Measurements from ENCODE around the gene ANKRD44. TPM values are rescaled to one million over a fixed set of nuclear protein-coding genes. Genes with fewer than 3 reads are reported as not detected.
A peak's percentile ranks its signal among the peaks of the same experiment; 100 is the strongest.

The ANKRD44 gene
- total RNA-seq, 2 donors from 2014 or later: 7.0 to 10.1 TPM

DNA sequence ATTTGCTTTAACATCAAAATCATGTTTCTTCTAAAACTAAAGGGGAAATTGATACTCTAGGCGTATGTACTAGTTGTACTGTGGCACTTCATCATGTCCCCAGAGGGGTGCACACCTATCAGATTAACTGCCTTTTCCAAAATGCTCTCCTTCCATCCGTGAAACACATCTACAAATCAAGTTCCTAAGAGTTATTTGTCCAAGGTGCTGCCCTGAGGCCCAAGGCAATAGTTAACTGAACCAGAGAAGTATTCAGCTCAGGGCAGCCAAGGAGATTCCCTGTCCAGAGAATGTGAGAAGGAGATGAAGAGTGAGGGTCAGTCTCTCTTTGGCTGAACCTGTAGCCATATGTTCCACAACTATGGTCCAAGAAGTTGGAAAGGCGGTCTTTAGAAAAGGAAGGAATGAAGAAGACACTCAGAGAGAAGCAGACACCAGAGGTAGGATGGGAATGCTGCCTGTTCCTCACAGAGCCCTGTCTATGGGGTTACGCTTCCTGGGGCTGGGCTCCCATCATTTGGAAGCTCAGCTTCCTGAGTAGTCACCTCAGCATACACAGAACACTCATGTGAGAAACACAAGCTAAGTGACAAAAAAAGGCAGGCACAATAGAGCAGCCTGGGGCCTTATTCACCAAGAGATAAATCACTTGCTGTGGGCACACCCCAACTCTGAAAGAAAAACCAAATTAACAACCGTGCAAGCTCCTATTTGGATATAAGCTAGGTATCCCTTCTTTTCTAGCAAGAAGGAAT lies 55.6 kb downstream of the ANKRD44 start:
- H3K9me3 ChIP-seq: no peaks in the 10 kb centered on the region
- no peak overlapping the region for H3K4me3 ChIP-seq
- TF ChIP-seq, protein P1, sequence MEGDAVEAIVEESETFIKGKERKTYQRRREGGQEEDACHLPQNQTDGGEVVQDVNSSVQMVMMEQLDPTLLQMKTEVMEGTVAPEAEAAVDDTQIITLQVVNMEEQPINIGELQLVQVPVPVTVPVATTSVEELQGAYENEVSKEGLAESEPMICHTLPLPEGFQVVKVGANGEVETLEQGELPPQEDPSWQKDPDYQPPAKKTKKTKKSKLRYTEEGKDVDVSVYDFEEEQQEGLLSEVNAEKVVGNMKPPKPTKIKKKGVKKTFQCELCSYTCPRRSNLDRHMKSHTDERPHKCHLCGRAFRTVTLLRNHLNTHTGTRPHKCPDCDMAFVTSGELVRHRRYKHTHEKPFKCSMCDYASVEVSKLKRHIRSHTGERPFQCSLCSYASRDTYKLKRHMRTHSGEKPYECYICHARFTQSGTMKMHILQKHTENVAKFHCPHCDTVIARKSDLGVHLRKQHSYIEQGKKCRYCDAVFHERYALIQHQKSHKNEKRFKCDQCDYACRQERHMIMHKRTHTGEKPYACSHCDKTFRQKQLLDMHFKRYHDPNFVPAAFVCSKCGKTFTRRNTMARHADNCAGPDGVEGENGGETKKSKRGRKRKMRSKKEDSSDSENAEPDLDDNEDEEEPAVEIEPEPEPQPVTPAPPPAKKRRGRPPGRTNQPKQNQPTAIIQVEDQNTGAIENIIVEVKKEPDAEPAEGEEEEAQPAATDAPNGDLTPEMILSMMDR (IDR thresholded peaks at IDR 0.05): no peak
- no peak for DNase-seq (ENCODE audit: low spot score)
- peaks cover 0 to 19% of the 10 kb centered on the region in 2 donors for H3K4me1 ChIP-seq
- no peaks in the 10 kb centered on the region for H3K27me3 ChIP-seq
- no peaks in the 10 kb centered on the region for H3K36me3 ChIP-seq
- peak overlapping the region in 1 of 2 donors; percentile 31 for H3K27ac ChIP-seq

DNA sequence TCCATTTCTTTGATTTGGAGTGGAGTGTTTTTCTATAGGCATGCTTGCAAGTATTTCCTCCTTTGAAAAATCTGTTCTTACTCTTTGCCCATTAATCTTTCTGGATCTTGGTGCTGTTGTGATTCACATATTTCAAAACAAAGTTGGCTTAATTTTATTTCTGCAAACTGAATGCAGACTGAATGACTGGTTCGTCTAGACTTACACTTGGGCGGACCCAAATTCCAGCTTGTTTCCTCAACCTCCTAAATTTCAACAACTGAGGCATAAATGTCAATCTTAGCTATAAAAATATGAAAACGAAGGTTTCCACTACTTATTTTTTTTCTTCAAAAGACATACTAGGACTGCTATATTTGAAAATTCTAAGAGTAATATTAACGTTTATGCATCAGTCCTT lies 59.0 kb downstream of the ANKRD44 start:
- Histone ChIP-seq H3K27me3 (no peaks in the 10 kb centered on the region), H3K4me1 (peaks cover 0 to 19% of the 10 kb centered on the region in 2 donors), H3K4me3 (no peak overlapping the region), H3K27ac (no peak overlapping the region), H3K36me3 (no peaks in the 10 kb centered on the region), H3K9me3 (no peaks in the 10 kb centered on the region)
- TF ChIP-seq, protein P1 (IDR thresholded peaks at IDR 0.05): no peak
- DNase-seq (ENCODE audit: low spot score): no peak

DNA sequence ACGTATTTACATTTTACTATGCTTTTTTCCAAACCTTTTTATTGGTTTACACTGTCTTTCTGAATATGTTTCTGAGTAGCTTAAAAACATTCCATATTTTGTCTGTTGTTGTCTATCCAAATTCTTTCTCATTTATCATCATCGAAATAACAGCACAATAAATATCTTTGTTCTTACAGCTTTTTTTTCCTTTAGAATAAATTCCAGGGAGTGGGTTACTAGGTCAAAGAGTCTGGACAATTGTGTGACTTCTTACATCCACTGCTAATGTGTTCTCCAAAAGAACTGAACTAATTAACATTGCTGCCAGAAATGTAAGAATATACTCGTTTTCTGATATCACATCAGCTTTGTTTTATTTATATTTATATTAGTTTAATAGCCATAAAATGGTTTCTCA lies 59.4 kb downstream of the ANKRD44 start:
- Histone ChIP-seq H3K9me3 (no peaks in the 10 kb centered on the region), H3K4me3 (no peak overlapping the region), H3K4me1 (peaks cover 0 to 16% of the 10 kb centered on the region in 2 donors), H3K27ac (no peak overlapping the region), H3K27me3 (no peaks in the 10 kb centered on the region), H3K36me3 (no peaks in the 10 kb centered on the region)
- TF ChIP-seq, protein P1 (IDR thresholded peaks at IDR 0.05): no peak
- no peak for DNase-seq (ENCODE audit: low spot score)

DNA sequence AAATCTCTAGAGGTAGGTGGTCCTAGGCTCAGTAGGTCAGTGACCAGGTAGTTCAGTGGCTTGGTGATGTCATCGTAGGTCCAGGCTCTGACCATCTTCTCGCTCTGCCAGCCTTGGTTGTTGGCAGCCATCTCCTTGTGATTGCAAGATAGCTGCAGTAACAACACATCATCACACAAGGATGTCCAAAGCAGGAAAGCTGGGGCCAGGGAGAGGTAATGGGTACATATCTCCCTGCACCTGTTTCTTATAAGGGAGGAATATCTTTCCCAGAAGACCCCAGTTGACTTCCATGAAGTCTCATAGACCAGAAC lies 60.5 kb downstream of the ANKRD44 start:
- DNase-seq (ENCODE audit: low spot score): no peak
- H3K27me3 ChIP-seq: no peaks in the 10 kb centered on the region
- H3K4me3 ChIP-seq: no peak overlapping the region
- no peaks in the 10 kb centered on the region for H3K9me3 ChIP-seq
- H3K27ac ChIP-seq: no peak overlapping the region
- TF ChIP-seq, protein P1 (IDR thresholded peaks at IDR 0.05): no peak
- H3K4me1 ChIP-seq: peaks cover 0 to 4% of the 10 kb centered on the region in 2 donors
- no peaks in the 10 kb centered on the region for H3K36me3 ChIP-seq

DNA sequence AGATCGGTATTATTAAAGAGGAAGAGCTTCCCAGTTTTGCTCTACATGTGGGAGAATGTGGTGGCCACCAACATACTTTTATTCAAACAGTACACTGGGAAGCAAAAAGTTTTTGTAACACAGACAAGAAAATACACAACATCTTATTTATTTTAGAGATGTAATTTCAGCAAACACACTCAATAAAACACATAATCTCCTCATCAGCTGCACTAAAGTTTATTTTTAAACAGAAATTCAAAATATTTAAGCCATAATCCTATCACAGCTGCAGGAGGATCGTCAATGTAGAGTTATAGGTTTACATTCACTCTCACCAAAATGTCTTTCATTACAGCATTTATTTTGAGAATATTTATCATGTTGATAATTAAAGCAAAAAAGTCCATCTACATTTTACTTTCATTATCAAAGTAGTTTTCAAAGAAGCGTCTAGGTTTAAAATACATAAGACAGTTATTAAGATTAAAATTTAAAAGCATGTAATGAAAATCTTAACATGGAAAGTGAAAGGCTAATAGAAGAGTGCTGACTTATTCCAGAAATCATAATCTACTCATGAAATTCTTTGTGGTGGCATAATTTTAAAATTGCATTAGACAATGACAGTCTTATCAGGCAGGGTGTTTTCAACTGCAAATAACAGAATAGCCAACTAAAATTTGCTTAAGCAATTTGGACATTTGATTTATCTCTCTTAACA lies 61.0 kb downstream of the ANKRD44 start:
- H3K9me3 ChIP-seq: no peaks in the 10 kb centered on the region
- H3K4me3 ChIP-seq: no peak overlapping the region
- DNase-seq (ENCODE audit: low spot score): no peak
- no peak overlapping the region for H3K27ac ChIP-seq
- TF ChIP-seq, protein P1 (IDR thresholded peaks at IDR 0.05): no peak
- H3K27me3 ChIP-seq: no peaks in the 10 kb centered on the region
- H3K4me1 ChIP-seq: no peaks in the 10 kb centered on the region
- H3K36me3 ChIP-seq: no peaks in the 10 kb centered on the region

Measured in right atrium auricular region (tissue), 2 donors.